Urinary bladder (tissue), 4 donors: ENCODE results near the gene LAMB1. TPM values are rescaled to one million over a fixed set of nuclear protein-coding genes. Genes with fewer than 3 reads are reported as not detected.

Source experiments
- DNase-seq: peaks from one replicate; pipeline ENCODE4 v3.0.0-alpha.2; 2015; ENCODE audit errors: extremely low spot score
- H3K27ac ChIP-seq: one replicate; pipeline ENCODE4 v1.5.1; 2013; ENCODE audit warnings: low read depth, mild to moderate bottlenecking, moderate library complexity
- H3K36me3 ChIP-seq: one replicate; pipeline ENCODE4 v1.6.1; 2013; ENCODE audit warnings: mild to moderate bottlenecking, moderate library complexity; ENCODE audit not compliant: insufficient read depth
- H3K4me1 ChIP-seq: one replicate; pipeline ENCODE4 v1.6.1; 2013; ENCODE audit warnings: mild to moderate bottlenecking, moderate library complexity; ENCODE audit not compliant: insufficient read depth
- H3K4me3 ChIP-seq: one replicate; pipeline ENCODE4 v1.5.1; 2013; ENCODE audit warnings: low read depth, low read length
- WGBS: extraction: QIAGEN DNeasy Blood & Tissue Kit; methylation state at CpG from one replicate; pipeline ENCODE4 v1.1.7; 2013; 5-methylcytosine and 5-hydroxymethylcytosine counted together
- polyA plus RNA-seq: library from polyadenylated mRNA; stranded (reverse); fragments of 200-250 nt; gene quantifications from one replicate; pipeline ENCODE4 v1.2.3, GENCODE V29; 2013
- small RNA-seq: library from RNA; depleted of rRNA; stranded (forward); fragments of <200 nt; gene quantifications from one replicate; pipeline ENCODE3, GENCODE V24; 2014
- total RNA-seq: library from RNA; depleted of rRNA; stranded (reverse); fragments of >200 nt; gene quantifications from one replicate; pipeline ENCODE4 v1.2.3, GENCODE V29; 2014
- donor health status: healthy with polysubstance abuse.
- donor health status: healthy.

LAMB1 gene
- total and polyA plus RNA-seq, 2 donors: 233 to 323 TPM

DNA sequence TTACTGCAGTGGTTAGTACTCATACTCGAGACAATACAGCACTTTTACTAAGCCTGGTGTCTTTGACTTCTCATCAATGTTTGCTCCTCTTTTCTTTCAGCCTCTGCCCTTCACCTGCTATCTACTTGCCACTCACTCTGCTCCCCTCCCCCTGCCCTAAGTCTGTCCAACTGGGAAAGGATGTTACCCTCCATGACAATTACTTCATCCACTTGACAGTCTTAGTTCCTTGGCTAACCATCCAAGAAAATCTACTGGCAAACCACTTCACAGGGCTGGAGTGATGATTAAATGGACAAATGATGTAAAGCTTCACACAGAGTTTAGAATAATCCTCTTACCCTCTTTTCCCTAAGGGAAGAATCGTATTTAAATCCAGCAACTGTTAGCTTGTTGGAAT lies 120.2 kb downstream of the LAMB1 start:
- DNase-seq: no peak
- WGBS: 67% methylated on average over 2 of the region's 2 CpGs
- Histone ChIP-seq H3K4me3 (no peak overlapping the region), H3K36me3 (no peaks in the 10 kb centered on the region), H3K4me1 (no peaks in the 10 kb centered on the region), H3K27ac (no peak overlapping the region)

DNA sequence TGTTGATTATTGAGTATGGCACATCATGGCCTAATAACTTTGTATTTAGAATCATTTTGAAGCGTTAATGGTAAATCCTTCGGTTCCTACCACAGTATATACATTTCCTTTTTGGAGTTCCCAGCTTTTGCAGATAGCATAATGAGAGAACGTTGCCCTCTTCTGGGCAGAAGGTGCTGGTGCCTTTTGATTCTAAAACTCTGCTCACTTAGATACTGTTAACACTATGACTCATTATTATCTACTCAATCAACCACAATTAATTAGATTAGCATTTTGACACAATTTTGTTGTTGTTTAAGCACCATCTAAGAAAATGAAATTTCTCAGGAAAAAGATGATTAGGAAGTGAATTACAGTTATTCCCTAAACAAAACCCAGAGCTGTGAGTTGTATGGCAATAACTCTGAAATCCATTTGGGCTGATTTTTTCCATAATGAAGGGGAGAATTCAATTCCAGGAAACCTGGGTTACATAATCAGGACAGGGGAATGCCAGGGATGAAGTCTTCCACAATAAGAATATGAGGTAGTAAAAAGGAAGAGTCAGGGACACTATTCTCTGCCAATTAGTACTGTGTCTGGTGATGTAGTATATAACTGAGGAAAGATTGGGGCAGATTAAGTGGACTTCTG lies 123.4 kb downstream of the LAMB1 start:
- DNase-seq: no peak
- WGBS: 3% methylated on average over 3 of the region's 3 CpGs

DNA sequence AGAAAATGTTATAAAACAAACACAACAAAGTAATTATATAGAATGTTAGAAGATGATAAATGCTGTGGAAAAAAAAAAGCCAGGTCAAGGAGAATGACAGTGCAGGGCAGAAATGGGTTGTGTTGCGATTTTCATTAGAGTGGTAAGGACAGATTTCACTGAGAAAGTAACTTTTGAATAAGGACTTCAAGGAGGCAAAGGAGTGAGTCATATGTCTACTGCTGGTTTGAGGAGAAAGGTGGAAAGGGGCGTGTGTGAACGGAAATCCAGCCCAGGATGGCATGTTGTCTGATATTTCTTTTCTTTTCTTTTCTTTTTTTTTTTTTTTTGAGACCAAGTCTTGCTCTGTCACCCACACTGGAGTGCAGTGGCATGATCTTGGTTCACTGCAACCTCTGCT lies 124.3 kb downstream of the LAMB1 start:
- no peaks in the 10 kb centered on the region for H3K36me3 ChIP-seq
- 81% methylated on average over 3 of the region's 3 CpGs for WGBS
- DNase-seq: no peak
- no peak overlapping the region for H3K4me3 ChIP-seq
- no peaks in the 10 kb centered on the region for H3K4me1 ChIP-seq
- no peak overlapping the region for H3K27ac ChIP-seq

More for the DNA sequence above, 123.4 kb downstream of the LAMB1 start:
- H3K4me3 ChIP-seq: no peak overlapping the region
- no peaks in the 10 kb centered on the region for H3K36me3 ChIP-seq
- H3K27ac ChIP-seq: no peak overlapping the region
- H3K4me1 ChIP-seq: no peaks in the 10 kb centered on the region

DNA sequence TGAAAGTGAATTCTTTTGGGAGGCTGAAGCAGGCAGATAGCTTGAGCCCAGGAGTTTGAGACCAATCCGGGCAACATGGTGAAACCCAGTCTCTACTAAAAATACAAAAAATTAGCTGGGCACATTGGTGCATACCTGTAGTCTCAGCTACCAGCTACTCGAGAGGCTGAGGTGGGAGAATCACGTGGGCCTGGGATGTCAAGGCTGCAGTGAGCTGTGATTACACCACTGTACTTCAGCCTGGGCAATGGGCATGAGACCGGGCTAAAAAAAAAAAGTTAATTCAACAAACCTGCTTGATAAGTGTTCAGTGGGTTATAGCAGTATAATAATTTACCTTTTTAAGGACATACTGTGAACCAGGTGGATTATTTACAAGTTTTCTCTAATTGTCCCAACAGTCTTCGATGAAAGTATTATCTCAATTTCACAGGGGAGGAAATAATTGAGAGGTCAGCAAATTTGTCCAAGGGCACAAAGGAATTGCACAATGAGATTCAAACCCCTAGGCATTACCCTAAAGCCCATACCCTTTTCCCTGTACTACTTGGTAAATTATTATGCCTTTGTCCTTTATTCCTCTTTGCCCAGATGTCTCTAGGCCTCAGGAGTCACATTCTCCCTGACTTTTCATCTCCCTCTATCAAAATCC lies 125.1 kb downstream of the LAMB1 start:
- Histone ChIP-seq H3K4me1 (no peaks in the 10 kb centered on the region), H3K36me3 (no peaks in the 10 kb centered on the region), H3K27ac (no peak overlapping the region), H3K4me3 (no peak overlapping the region)
- DNase-seq: no peak
- 79% methylated on average over 5 of the region's 5 CpGs for WGBS

DNA sequence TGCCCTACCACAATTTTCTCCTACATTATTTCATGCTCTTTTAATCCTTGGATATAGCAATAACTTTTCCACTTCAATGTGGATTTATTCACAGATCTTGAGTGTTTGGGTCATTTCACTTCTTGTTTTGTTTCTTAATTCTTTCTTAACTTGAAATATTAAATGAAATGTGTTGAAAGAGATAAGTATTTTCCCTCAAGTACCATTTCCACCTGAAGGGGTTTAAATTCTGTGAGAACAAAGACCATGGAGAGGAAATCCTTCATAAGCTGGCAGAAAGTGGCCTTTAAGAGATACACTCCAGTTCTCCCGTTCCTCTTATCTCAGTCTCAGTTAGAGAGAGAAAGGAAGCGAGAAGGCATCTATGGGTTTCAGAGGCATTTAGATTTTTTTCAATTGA lies 126.0 kb downstream of the LAMB1 start:
- whole genome bisulfite sequencing: 48% methylated on average over 2 of the region's 2 CpGs

GRCh38 chr7:107874605-107875446 lies 128.1 kb downstream of the LAMB1 start:
- no peak overlapping the region for H3K4me3 ChIP-seq
- no peak for DNase-seq
- H3K27ac ChIP-seq: no peak overlapping the region
- no peaks in the 10 kb centered on the region for H3K36me3 ChIP-seq
- no peaks in the 10 kb centered on the region for H3K4me1 ChIP-seq
- 21% methylated on average over 6 of the region's 6 CpGs for WGBS

More for the DNA sequence above, 126.0 kb downstream of the LAMB1 start:
- no peak for DNase-seq
- Histone ChIP-seq H3K4me1 (no peaks in the 10 kb centered on the region), H3K27ac (no peak overlapping the region), H3K36me3 (no peaks in the 10 kb centered on the region), H3K4me3 (no peak overlapping the region)

GRCh38 chr7:107874111-107874510 lies 128.8 kb downstream of the LAMB1 start:
- DNase-seq: no peak
- Histone ChIP-seq H3K4me3 (no peak overlapping the region), H3K27ac (no peak overlapping the region), H3K4me1 (no peaks in the 10 kb centered on the region), H3K36me3 (no peaks in the 10 kb centered on the region)
- 83% methylated on average over 2 of the region's 2 CpGs for WGBS

Small RNA genes within 50 kb of the gene (small RNA-seq; reads per million reads assigned to genes)
- gene RF00012: not detected

Other genes with a start within 250 kb of the LAMB1 start
- not detected for gene SLC26A3, start 199.9 kb downstream of the LAMB1 start, total RNA-seq
- 0.03 TPM for gene SLC26A3, start 199.9 kb downstream of the LAMB1 start, polyA plus RNA-seq
- gene DLD, start 112.0 kb downstream of the LAMB1 start, total RNA-seq: 82.3 TPM
- gene DLD, start 112.0 kb downstream of the LAMB1 start, polyA plus RNA-seq: 127 TPM
- gene LAMB4, start 127.2 kb upstream of the LAMB1 start, total RNA-seq: 0.90 TPM
- 0.16 TPM for gene LAMB4, start 127.2 kb upstream of the LAMB1 start, polyA plus RNA-seq